ENCODE results near the gene TMEM238L. TPM values are rescaled to one million over a fixed set of nuclear protein-coding genes. Genes with fewer than 3 reads are reported as not detected.

TMEM238L gene
- total and polyA plus RNA-seq, 2 experiments from 2014 or later: not detected

DNA sequence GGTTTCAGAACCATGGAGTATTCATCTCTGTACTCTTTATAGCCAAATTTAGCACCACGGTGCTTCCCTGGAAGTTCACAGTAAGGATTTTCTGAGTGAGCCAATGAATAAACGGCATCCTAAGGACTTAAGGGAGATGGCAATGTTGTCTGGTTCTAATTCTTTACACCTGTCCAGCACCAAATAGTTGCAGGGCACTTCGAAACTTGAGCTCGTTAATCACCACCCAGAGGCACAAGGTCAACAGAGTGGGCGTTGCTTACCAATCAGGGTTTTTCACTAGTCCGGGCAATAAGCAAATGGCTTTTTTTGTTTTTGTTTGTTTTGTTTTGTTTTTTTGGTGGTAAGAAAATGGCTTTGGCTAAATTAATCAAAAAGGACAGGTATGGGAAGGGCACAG is 45.8 kb downstream of the TMEM238L start (continued):
- TF ChIP-seq ETS1 (IDR thresholded peaks at IDR 0.05): no peak
- no peak for TF ChIP-seq STAT1 (IDR thresholded peaks at IDR 0.05; ENCODE audit: unreplicated experiment)
- TF ChIP-seq, protein P1, sequence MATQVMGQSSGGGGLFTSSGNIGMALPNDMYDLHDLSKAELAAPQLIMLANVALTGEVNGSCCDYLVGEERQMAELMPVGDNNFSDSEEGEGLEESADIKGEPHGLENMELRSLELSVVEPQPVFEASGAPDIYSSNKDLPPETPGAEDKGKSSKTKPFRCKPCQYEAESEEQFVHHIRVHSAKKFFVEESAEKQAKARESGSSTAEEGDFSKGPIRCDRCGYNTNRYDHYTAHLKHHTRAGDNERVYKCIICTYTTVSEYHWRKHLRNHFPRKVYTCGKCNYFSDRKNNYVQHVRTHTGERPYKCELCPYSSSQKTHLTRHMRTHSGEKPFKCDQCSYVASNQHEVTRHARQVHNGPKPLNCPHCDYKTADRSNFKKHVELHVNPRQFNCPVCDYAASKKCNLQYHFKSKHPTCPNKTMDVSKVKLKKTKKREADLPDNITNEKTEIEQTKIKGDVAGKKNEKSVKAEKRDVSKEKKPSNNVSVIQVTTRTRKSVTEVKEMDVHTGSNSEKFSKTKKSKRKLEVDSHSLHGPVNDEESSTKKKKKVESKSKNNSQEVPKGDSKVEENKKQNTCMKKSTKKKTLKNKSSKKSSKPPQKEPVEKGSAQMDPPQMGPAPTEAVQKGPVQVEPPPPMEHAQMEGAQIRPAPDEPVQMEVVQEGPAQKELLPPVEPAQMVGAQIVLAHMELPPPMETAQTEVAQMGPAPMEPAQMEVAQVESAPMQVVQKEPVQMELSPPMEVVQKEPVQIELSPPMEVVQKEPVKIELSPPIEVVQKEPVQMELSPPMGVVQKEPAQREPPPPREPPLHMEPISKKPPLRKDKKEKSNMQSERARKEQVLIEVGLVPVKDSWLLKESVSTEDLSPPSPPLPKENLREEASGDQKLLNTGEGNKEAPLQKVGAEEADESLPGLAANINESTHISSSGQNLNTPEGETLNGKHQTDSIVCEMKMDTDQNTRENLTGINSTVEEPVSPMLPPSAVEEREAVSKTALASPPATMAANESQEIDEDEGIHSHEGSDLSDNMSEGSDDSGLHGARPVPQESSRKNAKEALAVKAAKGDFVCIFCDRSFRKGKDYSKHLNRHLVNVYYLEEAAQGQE (IDR thresholded peaks at IDR 0.05; ENCODE audit: unreplicated experiment): no peak
- TF ChIP-seq EZH2 (IDR thresholded peaks at IDR 0.05; ENCODE audit: low read depth, unreplicated experiment): no peak
- TF ChIP-seq POLR2AphosphoS5 (IDR thresholded peaks at IDR 0.05; ENCODE audit: low read depth): no peak
- TF ChIP-seq JUNB (IDR thresholded peaks at IDR 0.05; ENCODE audit: unreplicated experiment): no peak
- TF ChIP-seq NANOG (IDR thresholded peaks at IDR 0.05; ENCODE audit: borderline replicate concordance): no peak
- TF ChIP-seq EZH2phosphoT487 (IDR thresholded peaks at IDR 0.05; ENCODE audit: unreplicated experiment): no peak
- no peak for TF ChIP-seq ZNF114 (CRISPR knock-in tag; IDR thresholded peaks at IDR 0.05)

DNA sequence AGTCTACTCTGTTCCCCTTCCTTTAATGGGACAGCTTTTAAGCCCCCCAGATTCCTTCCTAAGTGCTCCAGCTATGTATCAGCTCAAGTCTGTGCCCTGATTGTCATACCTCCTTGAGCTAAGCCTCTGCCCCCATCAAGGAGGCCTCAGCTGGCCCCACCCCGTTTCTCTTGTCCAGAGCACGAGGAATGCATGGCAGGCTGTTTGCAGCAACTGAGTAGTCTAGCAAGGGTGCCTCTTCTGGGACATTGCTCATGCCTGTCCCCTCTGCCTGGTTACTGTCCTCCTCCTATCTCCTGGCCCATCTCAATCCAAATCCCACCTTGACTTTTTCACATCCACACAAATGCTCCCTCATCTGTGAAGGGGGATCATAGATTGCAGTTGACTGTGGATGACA is 46.3 kb downstream of the TMEM238L start:
- H3K4me1 ChIP-seq (ENCODE audit: insufficient read depth): peaks cover 22% of the 10 kb centered on the region
- H2AFZ ChIP-seq: no peak overlapping the region
- peaks cover 4% of the 10 kb centered on the region; the same call in 1 of the 2 replicates for H3F3A ChIP-seq (replicated peaks; ENCODE audit: low read depth)
- no peak overlapping the region for H3K4me3 Mint-ChIP-seq
- H3K27me3 ChIP-seq (ENCODE audit: insufficient read depth): no peaks in the 10 kb centered on the region
- ATAC-seq (no peak), DNase-seq (ENCODE audit: low spot score) (no peak)
- no peak for TF ChIP-seq EZH2 (IDR thresholded peaks at IDR 0.05; ENCODE audit: low read depth, unreplicated experiment)
- H3K27me3 Mint-ChIP-seq (ENCODE audit: insufficient read depth, low read depth, poor library complexity): peaks cover 18% of the 10 kb centered on the region
- H3K9me2 ChIP-seq (ENCODE audit: insufficient read depth): no peaks in the 10 kb centered on the region
- H3K4me2 ChIP-seq: no peak overlapping the region
- peaks cover 42% of the 10 kb centered on the region for H3K4me1 Mint-ChIP-seq
- no peaks in the 10 kb centered on the region for H3K79me2 ChIP-seq (replicated peaks; ENCODE audit: insufficient read depth)
- no peaks in the 10 kb centered on the region; the same call in 2 of the 3 replicates for H3K9me3 Mint-ChIP-seq
- no peak overlapping the region for H3K27ac Mint-ChIP-seq
- no peaks in the 10 kb centered on the region for H3K36me3 ChIP-seq (ENCODE audit: insufficient read depth)
- H4K20me1 ChIP-seq (replicated peaks; ENCODE audit: insufficient read depth): no peaks in the 10 kb centered on the region
- H3K36me3 Mint-ChIP-seq (ENCODE audit: low read depth): no peaks in the 10 kb centered on the region; the same call in 2 of the 3 replicates
- no peak overlapping the region for H3K4me3 ChIP-seq
- H3K27ac ChIP-seq (ENCODE audit: low read depth): no peak overlapping the region

GRCh38 chr17:10757067-10757466 is 46.8 kb downstream of the TMEM238L start:
- Histone ChIP-seq H3K9me2 (ENCODE audit: insufficient read depth) (no peaks in the 10 kb centered on the region), H3F3A (replicated peaks; ENCODE audit: low read depth) (peaks cover 4% of the 10 kb centered on the region; the same call in 1 of the 2 replicates), H3K4me1 (ENCODE audit: insufficient read depth) (peaks cover 22% of the 10 kb centered on the region), H3K4me3 (no peak overlapping the region), H3K4me2 (no peak overlapping the region), H3K27ac (ENCODE audit: low read depth) (no peak overlapping the region), H2AFZ (no peak overlapping the region), H3K79me2 (replicated peaks; ENCODE audit: insufficient read depth) (no peaks in the 10 kb centered on the region), H3K27me3 (ENCODE audit: insufficient read depth) (no peaks in the 10 kb centered on the region), H4K20me1 (replicated peaks; ENCODE audit: insufficient read depth) (no peaks in the 10 kb centered on the region), H3K36me3 (ENCODE audit: insufficient read depth) (no peaks in the 10 kb centered on the region)
- Mint-ChIP-seq H3K27me3 (ENCODE audit: insufficient read depth, low read depth, poor library complexity) (peaks cover 18% of the 10 kb centered on the region), H3K36me3 (ENCODE audit: low read depth) (no peaks in the 10 kb centered on the region; the same call in 2 of the 3 replicates), H3K9me3 (no peaks in the 10 kb centered on the region; the same call in 2 of the 3 replicates), H3K4me1 (peaks cover 42% of the 10 kb centered on the region), H3K27ac (no peak overlapping the region), H3K4me3 (no peak overlapping the region; the same call in 2 of the 3 replicates)
- ATAC-seq (no peak), DNase-seq (ENCODE audit: low spot score) (no peak)
- TF ChIP-seq ZNF114 (CRISPR knock-in tag; IDR thresholded peaks at IDR 0.05): no peak
- no peak for TF ChIP-seq STAT1 (IDR thresholded peaks at IDR 0.05; ENCODE audit: unreplicated experiment)
- TF ChIP-seq CTCF (conservative IDR thresholded peaks at IDR 0.05; ENCODE audit: low read depth in 2 of 2): no peak
- TF ChIP-seq ETS1 (IDR thresholded peaks at IDR 0.05): no peak
- TF ChIP-seq EZH2phosphoT487 (IDR thresholded peaks at IDR 0.05; ENCODE audit: unreplicated experiment): no peak
- no peak for TF ChIP-seq EZH2 (IDR thresholded peaks at IDR 0.05; ENCODE audit: low read depth, unreplicated experiment)
- no peak for TF ChIP-seq CREB1 (CRISPR knock-in tag; IDR thresholded peaks at IDR 0.05; ENCODE audit: low read depth)

Measured in GM23338 (cell line).